Panc1 (cell line): ENCODE results near the gene NPIPA7. TPM values are rescaled to one million over a fixed set of nuclear protein-coding genes. Genes with fewer than 3 reads are reported as not detected.

ENCODE experiments used
- microRNA-seq: library from miRNA; unstranded; fragments of <30 nt; microRNA quantifications from one replicate; pipeline ENCODE4 v1.1.0, GENCODE V29; 2020; ENCODE audit not compliant: unreplicated experiment
- total RNA-seq: library from RNA; stranded (reverse); gene quantifications from one replicate; pipeline ENCODE4 v1.2.1, GENCODE V29; 2021; ENCODE audit not compliant: unreplicated experiment

The NPIPA7 gene
- total RNA-seq, 1 experiment from 2014 or later, result 5.6 TPM

Small RNA genes within 50 kb of the gene (microRNA-seq; reads per million reads assigned to microRNA genes)
- not detected for gene MIR6511A3
- not detected for gene MIR6770-2

Other genes with a start within 250 kb of the NPIPA7 start
- gene ABCC6, start 155.6 kb upstream of the NPIPA7 start, total RNA-seq, result 2.9 TPM
- 102 TPM for gene NOMO3, start 146.6 kb upstream of the NPIPA7 start, total RNA-seq